GM19023 (cell line): ENCODE measurements around the gene SENP3.

Experiments used
- ATAC-seq: cut with Tn5 transposase; IDR thresholded peaks from one replicate; pipeline ENCODE4 v1.9.1; 2021; ENCODE audit warnings: mild to moderate bottlenecking, moderate library complexity; ENCODE audit not compliant: unreplicated experiment

SENP3 gene

GRCh38 chr17:7561589-7562207 is at the start of gene SENP3:
Gene SENP3 (plus strand): TSS chr17:7561919. CDS start chr17:7563077, 1,158 bp downstream.
- peak; percentile 69 for ATAC-seq

- ATAC-seq: no peak
These were observed 49.6 kb upstream of the SENP3 start for GRCh38 chr17:7512105-7512504.

GRCh38 chr17:7512824-7513540 is 48.7 kb upstream of the SENP3 start:
- no peak for ATAC-seq

GRCh38 chr17:7513850-7514419 is 47.8 kb upstream of the SENP3 start:
- no peak for ATAC-seq

GRCh38 chr17:7515911-7516610 is 45.7 kb upstream of the SENP3 start:
- ATAC-seq: no peak

GRCh38 chr17:7523033-7523432 is 38.7 kb upstream of the SENP3 start:
- no peak for ATAC-seq

GRCh38 chr17:7528842-7529241 is 32.9 kb upstream of the SENP3 start:
- no peak for ATAC-seq

- ATAC-seq: no peak
These were observed 31.5 kb upstream of the SENP3 start for GRCh38 chr17:7530023-7530900.

GRCh38 chr17:7538050-7538449 is 23.7 kb upstream of the SENP3 start:
- ATAC-seq: no peak

GRCh38 chr17:7538891-7539545 is 22.7 kb upstream of the SENP3 start:
- no peak for ATAC-seq

- ATAC-seq: no peak
These were observed 20.6 kb upstream of the SENP3 start for GRCh38 chr17:7541074-7541621.

- no peak for ATAC-seq
These were observed 16.8 kb upstream of the SENP3 start for GRCh38 chr17:7544911-7545310.

GRCh38 chr17:7548585-7549400 is 12.9 kb upstream of the SENP3 start, which contains the start of gene TNFSF12:
Gene TNFSF12 (plus strand): TSS chr17:7549058. CDS start chr17:7549154, 96 bp downstream.
- ATAC-seq: no peak

- no peak for ATAC-seq
These were observed 12.2 kb upstream of the SENP3 start for GRCh38 chr17:7549401-7550055.

- ATAC-seq: no peak
These were observed 11.4 kb upstream of the SENP3 start for GRCh38 chr17:7550344-7550743.

- ATAC-seq: no peak
These were observed 10.3 kb upstream of the SENP3 start for GRCh38 chr17:7551396-7551795.

GRCh38 chr17:7552621-7553051 is 9.1 kb upstream of the SENP3 start:
- peak; percentile 62 for ATAC-seq

- no peak for ATAC-seq
These were observed 8.4 kb upstream of the SENP3 start for GRCh38 chr17:7553356-7553755.
